ENCODE measurements around the gene HIRA. TPM values are rescaled to one million over a fixed set of nuclear protein-coding genes. Genes with fewer than 3 reads are reported as not detected.
"Not testable (repeated sequence)": the region's sequence is repeated elsewhere in the genome, so short reads cannot be mapped to it uniquely, and the experiment has no call there.

Gene HIRA
- total RNA-seq, 1 donor from 2014 or later, result 10.5 TPM

GRCh38 chr22:19385221-19385906 is 46.2 kb downstream of the HIRA start:
- DNase-seq, result no peak

DNA sequence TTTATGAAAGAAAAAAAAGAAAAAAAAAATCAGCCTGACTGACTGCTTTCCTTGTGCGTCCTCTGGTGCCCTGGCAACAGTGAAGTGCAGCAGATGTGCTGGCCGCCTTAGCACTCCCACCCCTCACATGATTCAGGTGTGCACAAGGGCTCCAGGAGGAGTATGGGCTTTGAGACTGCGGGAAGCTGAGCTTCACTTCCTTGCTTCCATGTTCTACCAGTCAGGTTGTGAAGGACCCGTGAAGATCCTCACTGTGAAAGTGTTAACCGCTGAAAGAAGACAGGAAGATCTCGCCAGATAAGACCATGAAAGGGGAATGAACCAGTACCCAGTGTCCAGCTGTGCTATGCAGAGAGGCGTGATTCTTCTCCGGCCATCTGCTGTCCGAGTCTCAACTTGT is 48.2 kb downstream of the HIRA start:
- DNase-seq, result no peak

DNA sequence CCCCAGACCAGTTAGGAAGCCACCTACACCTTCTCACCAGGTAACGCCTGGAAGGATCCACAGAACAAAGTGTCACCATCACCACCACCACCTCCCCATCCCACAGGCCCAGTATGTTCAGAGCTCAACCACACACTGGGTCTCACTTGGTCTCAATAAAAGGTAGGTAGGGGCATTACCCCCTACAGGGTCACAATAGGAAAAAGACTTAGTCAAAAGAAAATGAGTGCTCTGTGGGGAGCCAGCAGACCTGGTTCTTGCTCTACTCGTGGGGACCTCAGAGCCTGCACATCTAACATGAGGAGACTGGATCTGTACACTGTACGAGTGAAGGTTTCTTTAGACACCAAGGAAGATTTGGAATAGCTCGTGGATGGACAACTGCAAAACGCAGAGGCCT is 49.3 kb downstream of the HIRA start:
- no peak for DNase-seq

GRCh38 chr22:19378344-19378674 is 53.2 kb downstream of the HIRA start:
- DNase-seq, result no peak

DNA sequence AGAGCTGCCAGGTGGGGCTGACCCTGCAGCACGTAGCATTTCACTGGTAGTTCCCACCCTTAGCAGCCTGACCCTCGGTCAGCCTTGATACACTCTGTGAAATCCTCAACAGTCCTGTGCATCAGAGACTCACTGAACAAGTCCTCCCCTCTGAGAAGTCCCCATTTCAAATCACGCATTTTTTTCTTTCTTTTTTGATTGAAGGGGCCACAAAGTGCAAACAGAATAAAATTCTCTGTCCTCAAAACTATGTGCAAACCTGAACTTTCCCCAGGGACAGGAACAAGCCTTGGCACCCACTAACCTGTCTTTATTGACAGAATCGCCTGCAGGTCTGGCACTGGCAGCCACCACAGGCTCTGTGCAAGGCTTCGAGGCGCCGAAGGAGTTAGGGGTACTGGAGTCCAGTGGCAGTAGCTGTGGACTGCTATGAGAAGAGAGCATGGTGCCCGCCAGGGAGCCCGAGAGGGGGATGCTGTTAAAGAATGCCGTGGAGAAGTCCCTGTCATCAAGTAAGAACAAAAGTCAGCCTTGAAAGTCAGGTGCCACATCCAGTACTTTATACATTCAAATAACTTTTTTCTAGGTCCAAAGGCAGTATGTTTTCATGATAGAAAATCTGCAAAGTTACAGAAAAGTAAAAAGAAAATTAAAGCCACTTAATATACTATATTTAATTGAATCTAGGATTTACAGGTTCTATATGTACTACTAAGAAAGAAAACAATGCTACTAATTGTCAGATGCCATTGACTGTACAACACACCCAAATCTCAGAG is 53.8 kb downstream of the HIRA start:
- DNase-seq, result no peak

GRCh38 chr22:19376971-19377370 is 54.6 kb downstream of the HIRA start:
- DNase-seq, result no peak

DNA sequence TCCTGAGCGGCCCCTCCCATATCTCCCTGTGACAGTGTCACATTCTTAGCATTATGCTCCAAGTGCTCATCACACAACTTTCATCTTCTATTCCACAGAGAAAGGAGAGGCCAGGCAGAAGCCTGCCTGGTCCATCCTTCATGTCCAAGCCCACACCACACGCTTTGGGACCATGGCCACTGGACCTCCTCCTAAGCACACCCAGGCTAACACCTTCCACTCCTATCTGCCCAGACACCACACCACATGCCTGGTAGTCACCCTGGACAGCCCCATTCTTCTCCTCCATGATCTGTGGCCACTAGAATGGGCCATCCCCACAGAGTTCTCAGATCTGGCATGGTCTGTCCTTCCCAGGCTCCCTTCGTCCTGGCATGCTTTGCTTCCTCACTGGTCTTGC is 55.3 kb downstream of the HIRA start:
- DNase-seq, result no peak

- DNase-seq, result no peak
These were observed 56.1 kb downstream of the HIRA start for GRCh38 chr22:19375435-19375834.

DNA sequence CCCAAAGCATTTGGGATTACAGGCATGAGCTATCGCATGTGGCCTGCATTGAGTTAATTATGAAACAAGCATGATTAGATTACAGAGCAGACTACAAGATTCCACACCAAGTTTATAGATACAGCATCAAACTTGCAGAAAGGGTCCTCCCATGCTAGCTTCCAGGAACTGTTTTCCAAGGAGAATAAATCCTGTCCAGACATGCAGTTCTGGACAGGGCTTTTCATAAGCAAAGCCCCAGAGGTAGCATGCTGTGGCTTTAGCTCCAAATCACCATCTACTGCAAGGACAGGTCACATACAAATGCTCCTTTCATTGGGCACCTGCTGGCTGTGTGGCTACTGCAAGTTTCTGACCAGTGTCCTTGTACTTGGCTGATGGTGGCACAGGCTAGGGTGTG is 57.1 kb downstream of the HIRA start:
- no peak for DNase-seq

DNA sequence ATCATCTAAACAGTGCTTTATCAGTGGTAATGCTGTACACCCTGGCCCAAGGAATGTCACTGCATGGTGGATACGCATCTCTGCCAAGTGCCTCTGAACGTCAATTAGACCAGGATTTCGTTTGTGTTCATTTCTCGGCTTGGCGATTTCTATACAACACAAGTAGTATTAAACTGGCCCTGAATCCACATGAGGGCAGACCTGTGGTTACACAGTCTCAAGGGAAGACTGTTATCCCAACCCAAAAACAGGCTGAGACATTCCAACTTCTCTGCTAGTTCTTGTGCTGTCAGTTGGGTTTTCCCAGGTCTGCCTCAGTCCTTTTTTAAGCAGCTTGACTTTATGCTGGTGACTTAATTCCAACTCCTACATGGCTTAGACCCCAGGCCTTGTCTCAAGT is 58.1 kb downstream of the HIRA start:
- DNase-seq, result no peak

GRCh38 chr22:19371893-19372292 is 59.6 kb downstream of the HIRA start:
- DNase-seq, result no peak

DNA sequence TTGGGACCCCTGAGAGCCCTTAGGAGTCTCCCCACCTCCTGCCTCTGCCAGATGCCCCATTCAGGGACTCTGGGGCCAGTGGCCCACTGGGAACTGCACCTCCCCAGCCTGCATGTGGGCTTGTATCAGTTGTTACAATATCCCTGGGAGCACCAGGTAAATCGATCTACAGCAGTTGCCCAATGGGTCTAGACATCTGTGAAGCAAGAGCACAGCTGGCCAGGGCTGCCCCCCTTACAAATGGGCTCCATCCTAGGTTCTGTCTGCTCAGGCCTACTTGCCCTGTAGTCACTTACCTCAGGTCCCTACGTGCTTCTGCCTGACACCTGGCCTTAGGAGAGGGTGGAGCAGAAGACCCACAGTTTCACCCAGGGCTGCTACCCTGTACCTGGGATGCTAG is 62.7 kb downstream of the HIRA start:
- DNase-seq, result no peak

- DNase-seq, result no peak
These were observed 63.7 kb downstream of the HIRA start for GRCh38 chr22:19367763-19368367.

DNA sequence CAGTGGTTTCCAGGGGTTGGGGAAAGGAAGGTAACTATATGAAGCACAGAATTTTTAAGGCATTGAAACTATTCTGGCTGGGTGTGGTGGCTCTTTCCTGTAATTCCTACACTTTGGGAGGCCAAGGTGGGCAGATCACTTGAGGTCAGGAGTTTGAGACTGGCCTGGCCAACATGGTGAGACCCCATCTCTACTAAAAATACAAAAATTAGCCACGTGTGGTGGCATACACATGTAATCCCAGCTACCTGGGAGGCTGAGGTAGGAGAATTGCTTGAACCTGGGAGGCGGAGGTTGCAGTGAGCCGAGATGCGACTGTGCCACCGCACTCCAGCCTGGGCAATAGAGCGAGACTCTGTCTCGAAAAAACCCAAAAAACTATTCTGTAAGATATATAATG is 68.0 kb downstream of the HIRA start:
- DNase-seq, result not testable (repeated sequence)

GRCh38 chr22:19361501-19362103 is 69.9 kb downstream of the HIRA start:
- no peak for DNase-seq

DNA sequence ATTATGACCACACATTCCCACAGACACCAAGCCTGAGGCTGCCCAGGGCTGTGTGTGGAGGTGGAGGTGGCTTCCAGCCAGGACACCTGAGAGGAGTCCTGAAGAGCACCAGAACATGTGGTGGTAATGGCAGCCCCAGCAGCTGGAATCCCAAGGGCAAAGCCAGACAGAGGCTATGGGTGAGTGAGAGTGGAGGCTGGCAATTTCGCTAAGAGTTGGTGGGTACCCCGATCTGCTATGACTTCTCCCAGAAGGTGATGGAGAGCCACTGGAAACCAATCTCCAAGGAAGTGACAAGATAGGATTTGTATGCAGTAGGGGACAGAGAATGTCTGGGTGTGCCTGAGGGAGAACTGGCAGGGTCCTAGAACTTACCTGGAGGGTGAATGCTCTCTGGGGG is 70.7 kb downstream of the HIRA start:
- DNase-seq, result no peak

GRCh38 chr22:19360300-19360792 is 71.2 kb downstream of the HIRA start:
- DNase-seq, result no peak

DNA sequence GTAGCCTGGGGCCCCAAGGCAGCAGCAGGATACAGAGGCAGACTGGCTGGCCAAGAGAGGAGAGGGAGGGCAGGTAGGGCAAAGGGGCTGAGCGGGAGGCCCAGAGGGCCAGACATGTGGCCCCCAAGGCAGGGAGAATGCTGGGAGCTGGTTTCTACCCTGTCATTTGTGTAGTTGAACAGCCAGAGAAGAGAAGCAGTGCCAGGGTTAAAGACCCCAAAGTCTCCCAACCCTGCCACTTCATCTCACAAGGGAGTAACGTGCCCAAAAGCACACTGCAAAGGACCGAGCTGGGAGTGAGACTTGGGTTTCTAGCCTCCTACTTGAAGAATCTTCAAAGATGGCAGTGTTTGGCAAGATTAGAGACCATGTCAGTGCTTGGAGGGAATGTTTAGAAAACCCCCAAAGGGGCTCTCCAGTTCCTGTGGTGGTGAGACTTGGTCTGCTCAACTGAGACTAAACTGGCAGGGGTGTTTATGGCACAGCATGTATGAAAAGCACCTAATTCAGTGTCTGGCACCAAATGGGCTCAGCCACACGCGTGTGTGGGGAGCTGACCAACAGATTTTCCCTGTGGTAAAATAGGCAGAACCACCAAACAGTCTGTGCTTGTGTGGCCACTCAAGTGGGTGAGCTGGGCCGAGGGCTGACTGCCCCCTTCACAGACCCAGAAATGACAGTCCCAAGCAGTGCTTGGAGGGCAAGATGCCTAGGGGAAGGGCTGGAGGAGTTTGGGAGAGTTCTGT is 71.8 kb downstream of the HIRA start:
- no peak for DNase-seq

- DNase-seq, result no peak
These were observed 72.6 kb downstream of the HIRA start for GRCh38 chr22:19358703-19359553.

- DNase-seq, result no peak
These were observed 73.3 kb downstream of the HIRA start for GRCh38 chr22:19358195-19358594.
